Inflammatory macrophage treated with lipopolysaccharide for 4 hours (primary cell): Measurements from ENCODE around the gene ZBTB40.

Experiments
- DNase-seq: peaks from one replicate; pipeline ENCODE4 v3.0.0-alpha.2; 2020

ZBTB40 gene

DNA sequence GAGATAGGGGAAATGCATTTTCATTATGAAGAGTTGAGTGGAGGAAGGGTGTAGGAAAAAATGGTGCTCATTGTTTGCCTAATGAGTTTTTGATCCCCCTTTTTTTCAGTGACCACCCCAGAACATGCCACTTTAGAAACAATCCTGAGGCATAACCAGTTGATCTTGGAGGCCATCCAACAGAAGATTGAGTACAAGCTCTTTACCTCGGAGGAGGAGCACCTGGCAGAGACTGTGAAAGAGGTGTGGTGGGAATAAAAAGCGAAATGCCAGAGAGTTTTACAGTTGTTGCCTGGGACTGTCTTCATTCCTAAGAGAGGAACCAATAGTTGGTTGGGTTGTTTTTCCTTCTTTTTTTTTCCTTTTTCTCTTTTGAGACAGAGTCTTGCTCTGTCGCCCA lies 57.3 kb downstream of the ZBTB40 start:
- no peak for DNase-seq

- DNase-seq = no peak
Measured at GRCh38 chr1:22509815-22510214, 58.2 kb downstream of the ZBTB40 start.

DNA sequence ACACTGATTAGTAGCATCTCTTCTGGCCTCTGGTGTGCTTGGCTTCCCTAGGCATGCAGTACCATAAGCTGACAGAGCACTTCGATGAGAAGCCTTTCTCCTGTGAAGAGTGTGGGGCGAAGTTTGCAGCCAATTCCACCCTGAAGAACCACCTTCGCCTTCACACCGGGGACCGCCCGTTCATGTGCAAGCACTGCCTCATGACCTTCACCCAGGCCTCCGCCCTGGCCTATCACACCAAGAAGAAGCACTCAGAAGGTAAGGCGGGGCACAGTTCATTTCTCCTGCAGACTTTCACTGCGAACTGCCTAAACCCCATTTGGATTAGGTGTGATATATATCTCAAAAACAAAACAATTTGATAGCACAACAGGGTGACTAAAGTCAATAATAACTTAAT lies 61.2 kb downstream of the ZBTB40 start:
- no peak for DNase-seq

DNA sequence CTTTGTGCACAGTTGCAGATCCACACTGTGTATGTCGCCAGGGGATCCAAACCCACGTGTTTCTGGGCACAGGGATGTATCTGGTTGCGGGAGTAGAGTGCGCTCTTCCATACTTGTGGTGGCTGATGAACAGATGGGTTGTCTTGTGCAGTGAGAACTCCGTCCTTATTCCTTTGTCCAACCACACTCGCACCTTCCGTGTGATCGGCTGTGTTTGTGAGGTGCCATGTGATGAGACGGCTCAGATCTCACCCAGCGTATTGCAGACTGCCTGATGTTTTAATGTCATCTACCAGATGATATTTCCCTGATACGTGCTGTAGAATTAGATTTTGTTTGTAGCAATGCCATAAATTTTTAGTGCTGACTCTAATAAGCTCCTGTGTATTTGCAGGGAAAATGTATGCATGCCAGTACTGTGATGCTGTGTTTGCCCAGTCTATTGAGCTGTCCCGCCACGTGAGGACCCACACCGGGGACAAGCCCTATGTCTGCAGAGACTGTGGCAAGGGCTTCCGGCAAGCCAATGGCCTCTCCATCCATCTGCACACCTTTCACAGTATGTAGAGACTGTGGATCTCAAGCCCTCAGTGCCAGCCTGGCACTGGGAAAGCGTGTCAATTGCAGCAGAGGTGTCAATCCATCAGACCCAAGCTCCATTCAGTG lies 65.4 kb downstream of the ZBTB40 start:
- DNase-seq = no peak

DNA sequence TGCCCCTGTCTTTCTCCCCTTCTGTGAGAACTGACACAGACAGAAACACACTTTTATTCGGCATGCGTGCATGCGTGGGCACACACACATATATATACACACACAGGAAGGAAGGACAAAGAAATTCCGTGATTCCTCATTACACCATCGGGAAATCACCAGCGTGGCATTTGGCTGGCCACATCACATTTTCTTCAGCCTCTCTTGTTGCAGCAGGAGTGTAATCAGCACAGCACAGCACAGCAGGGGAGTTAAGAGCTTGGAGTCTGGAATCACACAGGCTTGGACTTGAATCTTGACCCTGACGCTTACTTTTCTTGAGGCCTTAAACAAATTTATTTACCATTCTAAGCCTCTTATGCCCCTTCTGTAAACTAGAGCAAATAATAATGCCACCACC lies 66.3 kb downstream of the ZBTB40 start:
- DNase-seq = no peak

- DNase-seq = no peak
Measured at GRCh38 chr1:22518379-22518778, 66.7 kb downstream of the ZBTB40 start.

DNA sequence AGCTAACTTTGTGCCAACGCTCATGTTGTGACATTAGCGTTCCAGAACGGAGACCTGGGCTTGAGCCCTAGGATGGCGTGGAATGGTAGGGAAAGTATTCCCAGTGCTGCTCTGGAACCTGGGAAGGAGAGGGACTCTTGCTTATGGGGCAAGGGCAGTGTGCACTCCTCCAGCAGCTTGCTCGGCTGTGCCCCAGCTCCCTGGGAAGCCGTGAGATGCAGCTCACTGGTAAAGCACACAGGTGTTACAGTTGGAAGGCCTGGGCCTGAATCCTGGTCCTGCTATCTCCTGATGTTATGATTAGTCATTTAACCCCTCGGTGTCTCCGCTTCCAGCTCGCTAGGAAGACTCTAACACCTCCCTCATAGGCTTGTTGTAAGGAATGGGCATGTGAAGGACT lies 69.2 kb downstream of the ZBTB40 start:
- DNase-seq = no peak

- no peak for DNase-seq
Measured at GRCh38 chr1:22521692-22522091, 70.0 kb downstream of the ZBTB40 start.

GRCh38 chr1:22522221-22522743 lies 70.6 kb downstream of the ZBTB40 start:
- no peak for DNase-seq

- no peak for DNase-seq
Measured at GRCh38 chr1:22524481-22524880, 72.8 kb downstream of the ZBTB40 start.

- DNase-seq = no peak
Measured at GRCh38 chr1:22525211-22525610, 73.6 kb downstream of the ZBTB40 start.

DNA sequence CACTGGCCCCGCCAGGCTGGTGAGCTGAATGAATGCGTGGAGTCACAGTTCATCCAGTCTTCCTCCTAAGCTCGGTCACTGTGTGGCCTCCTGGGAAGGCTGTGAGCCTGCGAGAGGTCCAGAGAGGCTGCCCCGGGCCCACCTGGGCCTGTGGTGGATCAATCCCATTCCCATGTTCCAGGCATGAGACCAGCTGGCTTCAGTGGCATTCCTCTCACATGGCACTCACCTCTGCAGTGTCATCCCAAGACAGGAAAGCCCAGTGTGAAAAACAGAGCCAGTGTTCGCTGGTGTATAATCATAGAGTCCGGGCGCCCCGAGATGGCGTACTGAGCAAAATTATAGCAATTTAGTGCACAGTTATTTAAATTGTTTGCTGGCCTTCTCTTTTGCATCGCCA lies 74.0 kb downstream of the ZBTB40 start:
- DNase-seq = no peak

GRCh38 chr1:22526098-22526497 lies 74.4 kb downstream of the ZBTB40 start:
- DNase-seq = no peak

DNA sequence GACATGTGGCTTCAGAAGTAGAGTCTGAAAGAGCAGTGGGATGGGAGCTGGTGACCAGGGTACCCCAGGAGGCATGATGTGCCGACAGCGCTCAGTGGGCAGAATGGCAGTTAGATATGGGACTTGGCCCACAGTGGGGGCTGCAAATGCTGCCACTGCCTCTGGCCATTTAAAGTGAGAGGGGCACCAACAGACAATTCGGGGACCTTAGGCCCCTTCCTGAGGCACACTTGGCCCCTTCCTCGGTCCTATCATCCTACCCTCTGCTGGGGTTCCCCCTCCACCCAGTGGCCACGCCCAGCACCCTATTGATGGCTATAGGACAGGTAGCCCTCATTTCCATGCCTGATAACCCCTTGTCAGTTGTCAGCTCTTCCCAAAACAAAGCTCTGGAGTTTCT lies 75.0 kb downstream of the ZBTB40 start:
- DNase-seq = no peak

DNA sequence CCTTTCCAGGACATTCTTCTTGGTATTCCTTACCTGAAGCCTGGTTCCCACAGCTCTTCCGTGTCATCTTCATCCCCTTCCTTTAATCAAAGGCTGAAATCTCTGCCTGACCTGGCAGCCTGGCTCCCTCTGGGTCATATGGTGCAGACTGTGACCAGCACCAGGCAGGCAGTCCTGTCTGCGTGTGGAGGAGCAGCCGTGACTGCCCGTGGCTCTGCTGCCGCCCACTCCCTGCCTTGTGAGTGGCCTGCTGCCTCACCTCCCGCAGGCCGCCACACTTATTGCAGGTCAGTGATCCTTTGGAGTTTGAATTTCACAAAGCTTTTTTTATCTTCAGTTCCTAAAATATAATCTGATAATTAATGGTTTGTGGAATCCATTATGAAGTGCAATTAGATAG lies 75.5 kb downstream of the ZBTB40 start:
- DNase-seq = no peak

GRCh38 chr1:22527555-22528296 lies 76.1 kb downstream of the ZBTB40 start:
- DNase-seq = no peak

DNA sequence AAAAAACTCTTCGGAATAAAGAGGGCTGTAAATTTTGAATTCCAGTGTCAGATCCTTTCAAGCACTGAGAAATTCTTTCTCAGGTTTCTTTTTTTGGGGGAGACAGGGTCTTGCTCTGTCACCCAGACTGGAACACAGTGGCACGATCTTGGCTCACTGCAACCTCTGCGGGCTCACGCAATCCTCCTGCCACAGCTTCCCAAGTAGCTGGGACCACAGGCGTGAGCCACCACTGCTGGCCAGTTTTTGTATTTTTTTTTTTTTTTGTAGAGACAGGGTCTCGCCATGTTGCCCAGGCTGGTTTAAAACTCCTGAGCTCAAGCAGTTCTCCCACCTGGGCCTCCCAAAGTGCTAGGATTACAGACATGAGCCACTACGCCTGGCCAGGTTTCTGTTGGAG lies 76.8 kb downstream of the ZBTB40 start:
- no peak for DNase-seq

DNA sequence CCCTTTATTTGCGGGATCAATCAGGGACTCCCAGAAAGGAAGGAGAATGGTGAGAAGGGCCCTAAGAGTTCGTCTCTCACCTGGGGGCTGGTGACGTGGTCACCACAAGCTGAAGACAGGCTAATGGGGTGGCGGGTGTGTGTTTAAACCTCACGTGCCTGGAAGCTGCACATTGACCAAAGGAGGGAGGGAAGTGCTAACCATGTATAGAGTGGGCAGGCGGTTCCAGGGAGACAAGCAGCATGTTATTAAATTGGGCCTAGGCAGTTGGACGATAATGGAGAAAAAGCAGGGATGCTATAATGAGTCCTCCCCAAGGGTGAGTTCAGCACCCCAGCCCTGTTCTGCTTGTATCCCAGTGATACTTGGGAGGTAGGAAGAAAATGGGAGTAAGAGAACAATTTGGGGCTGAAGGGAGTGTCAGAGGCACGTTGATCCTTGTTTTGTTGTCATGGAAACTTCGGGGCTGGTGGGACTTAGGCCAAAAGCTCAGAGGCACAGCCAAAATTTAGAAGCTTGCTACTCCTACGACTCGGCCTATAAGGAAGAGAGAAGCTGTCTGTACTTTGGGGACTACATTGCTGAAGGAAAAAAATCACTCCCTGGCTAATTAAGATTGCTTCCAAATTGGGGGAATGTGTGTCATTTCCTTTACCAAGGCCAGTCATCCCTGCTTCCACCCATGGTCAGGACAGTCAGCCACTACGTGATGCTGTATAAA lies 78.4 kb downstream of the ZBTB40 start:
- no peak for DNase-seq

DNA sequence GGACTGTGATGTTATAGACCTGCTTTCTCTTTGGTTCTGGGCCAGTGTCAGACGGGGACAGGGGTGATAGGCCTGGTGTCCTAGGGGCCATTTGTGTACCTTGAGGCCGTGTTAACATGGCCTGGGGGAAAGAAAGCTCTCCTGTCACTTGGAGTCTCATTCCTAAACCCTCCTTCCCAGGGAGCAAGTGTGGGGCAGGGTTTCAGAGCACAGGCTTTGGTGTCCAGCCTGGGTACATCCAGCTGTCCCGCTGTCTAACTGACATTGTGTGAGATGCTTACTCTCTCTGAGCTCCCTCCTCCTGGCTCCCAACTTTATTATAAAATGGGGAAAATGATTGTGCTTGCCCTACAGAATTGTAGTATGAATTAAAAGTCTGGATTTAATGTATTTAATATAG lies 79.1 kb downstream of the ZBTB40 start:
- no peak for DNase-seq

- no peak for DNase-seq
Measured at GRCh38 chr1:22531251-22531650, 79.6 kb downstream of the ZBTB40 start.

DNA sequence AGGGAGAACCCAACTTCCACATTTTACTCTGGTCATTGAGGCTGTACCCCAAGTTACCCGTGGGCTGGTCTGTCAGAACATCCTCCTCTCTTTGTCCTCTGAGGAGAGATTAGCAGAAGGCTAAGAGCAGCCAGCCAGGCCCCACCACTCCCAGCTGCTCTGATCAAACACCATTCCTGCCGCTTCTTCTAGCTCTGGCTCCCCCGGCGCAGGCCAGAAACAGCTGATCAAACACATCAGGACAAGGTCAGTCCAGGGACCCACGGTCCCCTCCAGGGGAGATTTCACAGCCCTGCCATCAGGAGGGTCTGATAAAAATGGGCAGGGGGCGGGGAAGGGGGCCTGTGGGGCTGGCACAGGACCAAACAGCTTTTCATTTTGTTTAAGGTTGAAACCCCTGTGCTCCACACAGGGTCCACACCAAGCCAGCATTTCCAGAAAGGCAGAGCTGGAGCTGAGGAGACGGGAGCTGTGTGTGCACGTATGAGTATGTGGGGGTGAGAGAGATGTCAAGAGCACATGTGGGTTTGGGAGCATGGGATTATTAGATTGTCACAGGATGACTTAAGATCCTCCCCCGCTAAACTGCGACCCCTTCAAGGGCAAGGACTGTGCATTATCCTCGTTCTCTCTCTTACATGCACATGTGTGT lies 81.7 kb downstream of the ZBTB40 start:
- no peak for DNase-seq

- no peak for DNase-seq
Measured at GRCh38 chr1:22534951-22535350, 83.3 kb downstream of the ZBTB40 start.

- no peak for DNase-seq
Measured at GRCh38 chr1:22535399-22535798, 83.7 kb downstream of the ZBTB40 start.
